Measurements from ENCODE around the gene ZNF749.
A peak's percentile ranks its signal among the peaks of the same experiment; 100 is the strongest.

Gene ZNF749

DNA sequence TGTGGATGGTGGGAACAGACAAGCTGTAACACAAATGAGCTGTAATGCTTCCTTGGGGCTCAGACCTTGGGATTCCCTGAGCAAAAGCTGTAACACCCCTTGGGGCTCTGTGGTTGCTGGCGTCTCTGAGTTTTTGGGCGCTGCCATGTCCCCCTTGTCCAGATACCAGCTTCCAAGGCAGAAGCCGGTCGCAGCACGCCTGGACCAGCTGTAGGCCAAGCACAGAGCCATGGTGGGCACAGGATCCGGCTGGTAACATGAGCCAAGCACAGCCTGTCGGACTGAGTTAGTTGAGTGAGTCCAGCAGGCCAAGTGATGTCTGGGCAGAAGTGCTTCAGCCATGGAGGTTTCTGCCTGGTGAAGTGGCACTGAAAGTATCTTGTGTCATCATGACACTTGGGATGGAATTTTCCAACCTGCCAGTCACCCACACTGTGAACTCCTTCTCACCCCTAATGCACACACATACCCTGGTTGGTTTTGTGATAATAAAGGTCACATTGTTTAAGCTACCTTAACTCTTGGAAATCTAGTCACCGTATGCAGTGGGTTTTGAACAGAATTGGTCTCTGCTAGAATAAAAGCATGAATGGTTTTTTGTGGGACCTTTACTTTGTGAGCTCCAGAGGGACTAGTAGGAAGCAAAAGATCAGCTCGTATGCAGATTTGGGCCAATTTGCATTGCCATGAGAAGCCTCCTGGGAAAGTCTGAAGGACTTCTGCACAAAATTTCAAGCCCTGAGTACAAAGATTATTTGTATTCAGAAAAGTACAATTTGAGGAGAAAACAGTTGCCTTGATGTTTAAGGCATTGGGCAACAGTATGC is 31.2 kb upstream of the ZNF749 start:
- TF ChIP-seq, protein P1, sequence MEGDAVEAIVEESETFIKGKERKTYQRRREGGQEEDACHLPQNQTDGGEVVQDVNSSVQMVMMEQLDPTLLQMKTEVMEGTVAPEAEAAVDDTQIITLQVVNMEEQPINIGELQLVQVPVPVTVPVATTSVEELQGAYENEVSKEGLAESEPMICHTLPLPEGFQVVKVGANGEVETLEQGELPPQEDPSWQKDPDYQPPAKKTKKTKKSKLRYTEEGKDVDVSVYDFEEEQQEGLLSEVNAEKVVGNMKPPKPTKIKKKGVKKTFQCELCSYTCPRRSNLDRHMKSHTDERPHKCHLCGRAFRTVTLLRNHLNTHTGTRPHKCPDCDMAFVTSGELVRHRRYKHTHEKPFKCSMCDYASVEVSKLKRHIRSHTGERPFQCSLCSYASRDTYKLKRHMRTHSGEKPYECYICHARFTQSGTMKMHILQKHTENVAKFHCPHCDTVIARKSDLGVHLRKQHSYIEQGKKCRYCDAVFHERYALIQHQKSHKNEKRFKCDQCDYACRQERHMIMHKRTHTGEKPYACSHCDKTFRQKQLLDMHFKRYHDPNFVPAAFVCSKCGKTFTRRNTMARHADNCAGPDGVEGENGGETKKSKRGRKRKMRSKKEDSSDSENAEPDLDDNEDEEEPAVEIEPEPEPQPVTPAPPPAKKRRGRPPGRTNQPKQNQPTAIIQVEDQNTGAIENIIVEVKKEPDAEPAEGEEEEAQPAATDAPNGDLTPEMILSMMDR (IDR thresholded peaks at IDR 0.05; ENCODE audit: low read depth, low read length), result no peak

DNA sequence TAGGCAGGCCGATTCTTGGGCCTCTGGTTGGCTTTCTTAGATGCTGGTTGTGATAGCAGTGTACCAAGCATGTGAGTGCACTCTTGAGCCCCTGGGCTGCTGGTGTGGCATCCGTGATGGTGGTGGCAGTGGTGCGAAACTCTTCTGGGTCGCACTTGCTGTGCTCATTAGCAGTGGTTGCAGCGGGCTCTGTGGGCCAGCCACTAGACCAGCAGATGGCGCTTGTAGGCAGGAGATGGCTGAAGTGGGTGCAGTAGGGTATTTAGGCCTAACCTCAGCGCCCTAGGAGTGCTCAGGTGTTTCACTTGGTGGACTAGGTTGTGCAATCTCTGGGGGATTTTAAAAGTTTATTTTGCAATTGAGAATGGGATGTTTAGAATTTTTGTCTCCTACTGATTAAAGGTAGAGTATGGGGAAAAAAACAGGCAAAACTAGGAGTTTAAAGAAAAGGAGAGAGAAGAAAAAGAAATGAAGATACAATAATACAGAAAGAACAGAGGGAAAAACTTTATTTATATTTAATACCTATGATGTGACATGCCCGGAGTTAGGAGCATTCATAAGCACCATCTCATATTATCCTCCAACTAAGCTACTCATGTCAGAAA is 28.5 kb upstream of the ZNF749 start:
- H3K36me3 ChIP-seq, result no peaks in the 10 kb centered on the region; the same call in 1 of the 2 replicates
- no peaks in the 10 kb centered on the region for H3K4me1 ChIP-seq
- DNase-seq, result peak; percentile 77
- H3K4me3 ChIP-seq (ENCODE audit: low read depth, low read length), result no peak overlapping the region
- no peaks in the 10 kb centered on the region for H3K27me3 ChIP-seq
- TF ChIP-seq, protein P1 (IDR thresholded peaks at IDR 0.05; ENCODE audit: low read depth, low read length), result peak; percentile 89
- H3K9me3 ChIP-seq, result no peaks in the 10 kb centered on the region

More for the DNA sequence above, 31.2 kb upstream of the ZNF749 start:
- no peaks in the 10 kb centered on the region for H3K9me3 ChIP-seq
- DNase-seq, result no peak
- H3K27me3 ChIP-seq, result no peaks in the 10 kb centered on the region
- no peak overlapping the region for H3K4me3 ChIP-seq (ENCODE audit: low read depth, low read length)
- H3K4me1 ChIP-seq, result no peaks in the 10 kb centered on the region
- H3K36me3 ChIP-seq, result peaks cover 7% of the 10 kb centered on the region

DNA sequence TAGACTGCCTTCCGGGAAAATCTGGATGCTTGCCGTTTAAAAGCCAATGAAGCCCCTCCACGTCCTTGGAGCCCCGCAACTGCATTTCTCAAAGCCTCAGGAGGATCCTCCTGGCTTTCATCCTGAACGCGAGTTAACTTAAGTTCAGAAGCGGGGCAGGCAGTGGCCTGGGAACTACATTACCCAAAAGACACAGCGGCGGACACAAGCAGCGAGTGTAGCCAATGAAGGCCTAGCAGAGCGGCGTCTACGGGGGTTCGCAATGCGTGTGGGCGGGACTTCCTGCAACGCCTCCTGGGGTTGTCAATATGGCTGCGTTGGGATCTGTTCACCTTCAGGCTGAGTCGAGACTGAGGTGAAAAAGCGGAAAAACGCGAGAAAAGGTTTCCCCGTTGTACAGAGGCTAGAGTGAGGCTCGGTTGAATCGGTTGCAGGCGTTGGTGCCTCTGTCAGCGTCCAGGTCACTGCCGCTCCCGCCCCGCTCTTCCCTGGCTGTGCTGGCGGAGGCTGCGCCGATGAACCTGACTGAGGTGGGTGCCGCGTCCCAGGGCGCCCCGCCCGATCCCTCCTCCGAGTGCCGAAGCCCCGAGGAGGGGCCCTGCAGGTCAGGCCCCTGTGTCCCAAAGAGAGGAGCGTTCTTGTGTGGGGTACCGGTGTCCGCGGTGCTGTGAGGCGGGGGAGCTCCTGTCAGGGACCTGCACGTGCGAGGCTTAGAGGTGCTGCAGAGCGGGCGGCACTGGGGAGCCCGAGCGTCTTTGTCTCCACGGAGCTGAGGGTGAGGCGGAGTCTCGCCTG is 24.1 kb upstream of the ZNF749 start, which contains the start of gene ZNF17:
ZNF17 (plus strand) TSS at position 285 of the 795 bp plus-strand sequence. CDS start 2,455 bp downstream, outside the sequence.
- peak within 1 kb of the TSS; percentile 93 for H3K4me3 ChIP-seq (ENCODE audit: low read depth, low read length)
- H3K4me1 ChIP-seq, result no peaks in the 10 kb centered on the region
- H3K27me3 ChIP-seq, result no peaks in the 10 kb centered on the region
- TF ChIP-seq, protein P1 (IDR thresholded peaks at IDR 0.05; ENCODE audit: low read depth, low read length), result no peak
- H3K9me3 ChIP-seq, result no peaks in the 10 kb centered on the region; the same call in 1 of the 2 replicates
- H3K36me3 ChIP-seq, result peaks cover 13% of the 10 kb centered on the region
- peak; percentile 94 for DNase-seq

DNA sequence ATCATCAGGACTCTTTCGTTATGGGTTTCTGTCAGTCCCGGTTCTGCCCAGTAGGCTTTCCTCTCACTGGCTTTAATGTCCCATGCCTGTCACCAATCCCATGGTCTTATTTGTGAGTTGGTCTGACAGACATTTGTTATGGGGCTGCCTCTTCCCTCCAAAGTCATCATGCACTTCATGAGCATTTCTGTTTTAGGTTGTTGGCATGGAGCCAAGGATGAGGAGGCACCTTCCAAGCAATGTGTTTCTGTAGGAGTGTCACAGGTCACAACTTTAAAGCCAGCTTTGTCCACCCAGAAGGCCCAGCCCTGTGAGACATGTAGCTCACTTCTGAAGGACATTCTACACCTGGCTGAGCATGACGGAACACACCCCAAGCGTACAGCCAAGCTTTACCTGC is 15.7 kb upstream of the ZNF749 start:
- H3K4me3 ChIP-seq (ENCODE audit: low read depth, low read length), result no peak overlapping the region
- H3K4me1 ChIP-seq, result no peaks in the 10 kb centered on the region
- DNase-seq, result no peak
- H3K27me3 ChIP-seq, result no peaks in the 10 kb centered on the region
- H3K9me3 ChIP-seq, result peaks cover 4% of the 10 kb centered on the region; the same call in 1 of the 2 replicates
- TF ChIP-seq, protein P1 (IDR thresholded peaks at IDR 0.05; ENCODE audit: low read depth, low read length), result no peak
- peaks cover 37% of the 10 kb centered on the region for H3K36me3 ChIP-seq

DNA sequence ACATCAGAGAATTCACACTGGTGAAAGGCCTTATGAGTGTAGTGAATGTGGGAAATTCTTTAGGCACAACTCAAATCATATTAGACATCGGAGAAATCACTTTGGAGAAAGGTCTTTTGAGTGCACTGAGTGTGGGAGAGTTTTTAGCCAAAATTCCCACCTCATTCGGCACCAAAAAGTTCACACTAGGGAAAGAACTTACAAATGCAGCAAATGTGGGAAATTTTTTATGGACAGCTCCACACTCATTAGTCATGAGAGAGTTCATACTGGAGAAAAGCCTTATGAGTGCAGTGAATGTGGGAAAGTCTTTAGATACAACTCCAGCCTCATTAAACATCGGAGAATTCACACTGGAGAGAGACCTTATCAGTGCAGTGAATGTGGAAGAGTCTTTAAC is 14.1 kb upstream of the ZNF749 start:
- Histone ChIP-seq H3K9me3 (peaks cover 4% of the 10 kb centered on the region; the same call in 1 of the 2 replicates), H3K4me3 (ENCODE audit: low read depth, low read length) (no peak overlapping the region), H3K27me3 (no peaks in the 10 kb centered on the region), H3K36me3 (peaks cover 32% of the 10 kb centered on the region), H3K4me1 (no peaks in the 10 kb centered on the region)
- DNase-seq, result no peak
- TF ChIP-seq, protein P1 (IDR thresholded peaks at IDR 0.05; ENCODE audit: low read depth, low read length), result no peak

Measured in BE2C (cell line).